GM12865 (cell line): Measurements from ENCODE around the gene MACF1.

Source experiments
- DNase-seq: peaks from one replicate; pipeline ENCODE4 v3.0.0; 2010; ENCODE audit warnings: low read depth
- H3K4me3 ChIP-seq: 2 replicates; pipeline ENCODE4 v1.5.1; 2011; ENCODE audit warnings: mild to moderate bottlenecking, low read depth, low read length, control low read depth
- TF ChIP-seq, protein P1 (sequence below): IDR thresholded peaks from 2 replicates; pipeline ENCODE4 v1.5.1; 2011; ENCODE audit warnings: low read length, control low read depth, low read depth, inconsistent platforms; ENCODE audit not compliant: insufficient read depth; ENCODE audit errors: missing control alignments

MACF1 gene

DNA sequence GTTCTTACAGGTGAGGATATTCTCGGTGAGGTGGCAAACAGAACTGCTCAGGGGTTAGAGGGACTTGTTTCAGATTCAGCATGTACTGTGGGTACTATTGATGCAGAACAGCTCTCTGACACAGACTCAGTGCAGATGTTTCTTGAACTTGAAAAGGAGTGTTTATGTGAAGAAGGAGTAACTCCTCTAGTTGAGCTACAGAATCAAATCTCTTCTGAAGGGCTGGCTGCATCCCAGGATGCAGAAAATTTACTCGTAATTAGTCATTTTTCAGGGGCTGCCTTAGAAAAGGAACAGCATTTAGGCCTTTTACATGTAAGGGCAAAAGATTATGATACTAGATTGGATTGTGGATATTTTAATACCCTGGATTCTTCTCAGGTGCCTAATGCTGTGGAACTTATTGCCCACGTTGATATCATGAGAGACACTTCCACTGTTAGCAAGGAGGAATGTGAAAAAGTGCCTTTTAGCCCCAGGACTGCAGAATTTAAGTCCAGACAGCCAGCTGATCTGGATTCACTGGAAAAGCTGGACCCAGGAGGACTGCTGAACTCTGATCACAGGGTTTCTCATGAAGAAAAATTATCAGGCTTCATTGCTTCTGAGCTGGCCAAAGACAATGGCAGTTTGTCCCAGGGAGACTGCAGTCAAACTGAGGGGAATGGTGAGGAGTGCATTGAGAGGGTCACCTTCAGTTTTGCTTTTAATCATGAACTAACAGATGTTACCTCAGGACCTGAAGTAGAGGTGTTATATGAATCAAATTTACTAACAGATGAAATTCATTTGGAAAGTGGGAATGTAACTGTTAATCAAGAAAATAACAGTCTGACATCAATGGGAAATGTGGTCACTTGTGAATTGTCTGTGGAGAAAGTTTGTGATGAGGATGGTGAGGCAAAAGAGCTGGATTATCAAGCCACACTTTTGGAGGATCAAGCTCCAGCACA is 207.3 kb downstream of the MACF1 start:
- DNase-seq = peak; percentile 31
- TF ChIP-seq, protein P1, sequence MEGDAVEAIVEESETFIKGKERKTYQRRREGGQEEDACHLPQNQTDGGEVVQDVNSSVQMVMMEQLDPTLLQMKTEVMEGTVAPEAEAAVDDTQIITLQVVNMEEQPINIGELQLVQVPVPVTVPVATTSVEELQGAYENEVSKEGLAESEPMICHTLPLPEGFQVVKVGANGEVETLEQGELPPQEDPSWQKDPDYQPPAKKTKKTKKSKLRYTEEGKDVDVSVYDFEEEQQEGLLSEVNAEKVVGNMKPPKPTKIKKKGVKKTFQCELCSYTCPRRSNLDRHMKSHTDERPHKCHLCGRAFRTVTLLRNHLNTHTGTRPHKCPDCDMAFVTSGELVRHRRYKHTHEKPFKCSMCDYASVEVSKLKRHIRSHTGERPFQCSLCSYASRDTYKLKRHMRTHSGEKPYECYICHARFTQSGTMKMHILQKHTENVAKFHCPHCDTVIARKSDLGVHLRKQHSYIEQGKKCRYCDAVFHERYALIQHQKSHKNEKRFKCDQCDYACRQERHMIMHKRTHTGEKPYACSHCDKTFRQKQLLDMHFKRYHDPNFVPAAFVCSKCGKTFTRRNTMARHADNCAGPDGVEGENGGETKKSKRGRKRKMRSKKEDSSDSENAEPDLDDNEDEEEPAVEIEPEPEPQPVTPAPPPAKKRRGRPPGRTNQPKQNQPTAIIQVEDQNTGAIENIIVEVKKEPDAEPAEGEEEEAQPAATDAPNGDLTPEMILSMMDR = no peak

DNA sequence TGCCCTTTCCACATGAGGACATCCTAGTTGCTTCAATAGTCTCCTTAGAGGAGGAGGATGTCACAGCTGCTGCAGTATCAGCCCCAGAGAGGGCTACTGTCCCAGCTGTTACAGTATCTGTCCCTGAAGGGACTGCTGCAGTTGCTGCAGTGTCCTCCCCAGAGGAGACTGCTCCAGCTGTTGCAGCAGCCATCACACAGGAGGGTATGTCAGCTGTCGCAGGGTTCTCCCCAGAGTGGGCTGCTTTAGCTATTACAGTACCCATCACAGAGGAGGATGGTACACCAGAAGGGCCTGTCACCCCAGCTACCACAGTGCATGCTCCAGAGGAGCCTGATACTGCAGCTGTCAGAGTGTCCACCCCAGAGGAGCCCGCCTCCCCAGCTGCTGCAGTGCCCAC is 208.4 kb downstream of the MACF1 start:
- no peak overlapping the region for H3K4me3 ChIP-seq
- no peak for DNase-seq
- TF ChIP-seq, protein P1 = no peak

More for the DNA sequence above, 207.3 kb downstream of the MACF1 start:
- no peak overlapping the region for H3K4me3 ChIP-seq

DNA sequence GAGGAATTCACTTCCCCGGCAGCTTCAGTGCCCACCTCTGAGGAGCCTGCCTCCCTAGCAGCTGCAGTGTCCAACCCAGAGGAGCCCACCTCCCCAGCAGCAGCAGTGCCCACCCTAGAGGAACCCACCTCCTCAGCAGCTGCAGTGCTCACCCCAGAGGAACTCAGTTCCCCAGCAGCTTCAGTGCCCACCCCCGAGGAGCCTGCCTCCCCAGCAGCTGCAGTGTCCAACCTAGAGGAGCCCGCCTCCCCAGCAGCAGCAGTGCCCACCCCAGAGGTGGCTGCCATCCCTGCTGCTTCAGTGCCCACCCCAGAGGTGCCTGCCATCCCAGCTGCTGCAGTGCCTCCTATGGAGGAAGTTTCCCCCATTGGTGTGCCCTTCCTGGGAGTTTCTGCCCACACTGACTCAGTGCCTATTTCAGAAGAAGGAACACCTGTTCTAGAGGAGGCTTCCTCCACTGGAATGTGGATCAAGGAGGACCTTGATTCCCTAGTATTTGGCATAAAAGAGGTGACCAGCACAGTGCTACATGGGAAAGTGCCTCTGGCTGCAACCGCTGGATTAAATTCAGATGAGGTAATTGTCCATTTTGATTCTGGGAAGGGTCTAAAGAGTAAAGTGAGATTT is 209.5 kb downstream of the MACF1 start:
- no peak overlapping the region for H3K4me3 ChIP-seq
- no peak for DNase-seq
- TF ChIP-seq, protein P1 = no peak

DNA sequence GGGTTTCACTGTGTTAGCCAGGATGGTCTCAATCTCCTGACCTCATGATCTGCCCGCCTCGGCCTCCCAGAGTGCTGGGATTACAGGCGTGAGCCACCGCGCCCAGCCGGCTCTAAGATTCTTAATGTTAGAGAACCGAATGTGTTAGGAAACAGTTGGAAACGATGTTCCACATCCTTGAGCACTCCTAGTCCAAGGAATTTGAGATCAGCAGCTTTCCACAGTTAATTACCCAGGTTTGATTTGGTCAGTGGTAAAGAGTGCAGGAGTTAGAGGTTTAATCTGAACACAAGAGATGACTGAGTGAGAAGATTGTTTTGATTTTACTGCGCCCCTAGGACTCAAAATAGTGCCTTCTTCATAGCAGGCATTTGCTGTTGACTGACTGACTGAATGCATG is 211.1 kb downstream of the MACF1 start:
- DNase-seq = no peak
- H3K4me3 ChIP-seq = no peak overlapping the region
- TF ChIP-seq, protein P1 = no peak

DNA sequence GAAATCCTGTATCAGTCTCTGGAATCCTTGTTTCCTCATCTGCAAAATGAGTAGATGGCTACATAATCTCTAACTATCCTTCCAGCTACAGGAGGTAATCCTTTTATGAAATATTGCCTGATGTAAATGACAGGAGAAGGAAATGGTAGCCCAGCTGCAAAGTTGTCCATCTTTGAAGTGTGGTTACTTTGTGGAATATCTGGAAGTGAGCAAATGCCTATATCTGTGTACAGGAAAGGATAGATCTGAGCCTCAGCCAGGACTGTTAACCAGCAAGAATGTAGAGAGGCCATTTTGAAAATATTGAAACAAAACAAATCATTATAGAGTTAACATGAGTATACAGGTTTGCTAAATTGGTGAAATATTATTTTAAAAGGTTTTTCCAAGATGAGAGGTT is 212.1 kb downstream of the MACF1 start:
- TF ChIP-seq, protein P1 = no peak
- no peak for DNase-seq
- no peak overlapping the region for H3K4me3 ChIP-seq

DNA sequence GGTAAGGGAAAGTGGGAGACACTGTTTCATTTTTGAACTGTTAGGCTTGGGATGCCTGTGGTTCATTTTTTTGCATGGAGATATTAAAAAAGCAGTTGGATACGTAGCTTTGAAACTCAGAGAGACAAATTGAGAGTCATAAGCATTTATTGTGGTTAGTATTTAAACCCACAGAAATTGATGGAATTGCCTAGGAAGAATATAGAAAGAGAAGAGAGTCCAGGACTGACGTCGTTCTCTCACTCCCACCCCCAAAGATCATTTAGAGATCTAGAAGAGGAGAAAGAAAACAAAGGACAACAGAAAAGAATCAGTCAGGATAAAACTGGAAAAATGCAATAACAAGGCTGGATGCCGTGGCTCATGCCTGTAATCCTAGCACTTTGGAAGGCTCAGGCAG is 213.7 kb downstream of the MACF1 start:
- TF ChIP-seq, protein P1 = no peak
- H3K4me3 ChIP-seq = no peak overlapping the region

More for the DNA sequence above, 213.7 kb downstream of the MACF1 start:
- DNase-seq = no peak
